Liver (tissue), 9 donors: ENCODE results near the gene DNAJC27. TPM values are rescaled to one million over a fixed set of nuclear protein-coding genes. Genes with fewer than 3 reads are reported as not detected.

Experiments used
- DNase-seq: peaks from one replicate; pipeline ENCODE4 v3.0.0-alpha.2; 2017; ENCODE audit warnings: low spot score
- H3K27ac ChIP-seq, 2 donors: one replicate each; pipeline ENCODE4 v1.7.0; 2013; ENCODE audit warnings: inconsistent platforms in 2 of 2, low read length in 2 of 2, control low read depth in 1 of 2, low read depth in 1 of 2, mild to moderate bottlenecking in 1 of 2
- H3K27me3 ChIP-seq, 4 donors: one replicate each; pipeline versions ENCODE4 v1.6.1 to v1.7.0; 2013; ENCODE audit warnings: low read length in 3 of 4, inconsistent platforms in 1 of 4, mild to moderate bottlenecking in 1 of 4, moderate library complexity in 1 of 4; ENCODE audit not compliant: control insufficient read depth in 4 of 4, insufficient read depth in 4 of 4
- H3K36me3 ChIP-seq, 4 donors: one replicate each; pipeline versions ENCODE4 v1.6.1 to v1.7.0; 2013; ENCODE audit warnings: low read length in 3 of 4, mild to moderate bottlenecking in 3 of 4, low read depth in 1 of 4, moderate library complexity in 1 of 4; ENCODE audit not compliant: control insufficient read depth in 4 of 4, insufficient read depth in 3 of 4
- H3K4me1 ChIP-seq, 4 donors: one replicate each; pipeline versions ENCODE4 v1.6.1 to v1.7.0; 2013; ENCODE audit warnings: low read length in 3 of 4, mild to moderate bottlenecking in 3 of 4, moderate library complexity in 1 of 4; ENCODE audit not compliant: control insufficient read depth in 4 of 4, insufficient read depth in 4 of 4
- H3K4me3 ChIP-seq, 3 donors: one replicate each; pipeline versions ENCODE4 v1.6.1 to v1.7.0; 2013; ENCODE audit warnings: low read length in 3 of 3, control low read depth in 1 of 3, low read depth in 1 of 3, mild to moderate bottlenecking in 1 of 3
- H3K9ac ChIP-seq, 2 donors: one replicate each; pipeline ENCODE4 v1.7.0; 2013; ENCODE audit warnings: low read length in 2 of 2, mild to moderate bottlenecking in 2 of 2, moderate library complexity in 2 of 2, control low read depth in 1 of 2, low read depth in 1 of 2
- H3K9me3 ChIP-seq, 4 donors: one replicate each; pipeline versions ENCODE4 v1.6.1 to v1.7.0; 2013; ENCODE audit warnings: low read length in 3 of 4; ENCODE audit not compliant: control insufficient read depth in 4 of 4
- EGR1 ChIP-seq, 2 donors: IDR thresholded peaks; 2 replicates each; pipeline ENCODE4 v1.6.1; 2016 to 2018; ENCODE audit warnings: antibody characterized with exemption in 2 of 2, low read depth in 2 of 2
- FOXA1 ChIP-seq: IDR thresholded peaks from 2 replicates; pipeline ENCODE4 v1.6.1; 2016; ENCODE audit warnings: antibody characterized with exemption
- FOXA2 ChIP-seq: IDR thresholded peaks from 2 replicates; pipeline ENCODE4 v1.6.1; 2016; ENCODE audit warnings: antibody characterized with exemption
- GABPA ChIP-seq, 2 donors: IDR thresholded peaks in 1 of 2; conservative IDR thresholded peaks in 1 of 2; 2 replicates each; pipeline ENCODE4 v1.6.1; 2016; ENCODE audit warnings: antibody characterized with exemption in 2 of 2, mild to moderate bottlenecking in 1 of 2, moderate library complexity in 1 of 2
- HNF4A ChIP-seq, 2 donors: conservative IDR thresholded peaks; 2 replicates each; pipeline ENCODE4 v1.6.1; 2016; ENCODE audit warnings: antibody characterized with exemption in 2 of 2, mild to moderate bottlenecking in 2 of 2
- HNF4G ChIP-seq: IDR thresholded peaks from 2 replicates; pipeline ENCODE4 v1.6.1; 2016; ENCODE audit warnings: antibody characterized with exemption
- JUND ChIP-seq, 2 donors: IDR thresholded peaks; 2 replicates each; pipeline ENCODE4 v1.6.1; 2016; ENCODE audit warnings: antibody characterized with exemption in 2 of 2
- MAX ChIP-seq: IDR thresholded peaks from 2 replicates; pipeline ENCODE4 v1.6.1; 2016; ENCODE audit warnings: antibody characterized with exemption
- NR2F2 ChIP-seq: IDR thresholded peaks from 2 replicates; pipeline ENCODE4 v1.6.1; 2016; ENCODE audit warnings: antibody characterized with exemption
- RAD21 ChIP-seq, 2 donors: IDR thresholded peaks; 2 replicates each; pipeline ENCODE4 v1.6.1; 2016; ENCODE audit warnings: antibody characterized with exemption in 2 of 2, mild to moderate bottlenecking in 2 of 2
- REST ChIP-seq: IDR thresholded peaks from 2 replicates; pipeline ENCODE4 v1.6.1; 2016; ENCODE audit warnings: antibody characterized with exemption, mild to moderate bottlenecking
- RXRA ChIP-seq, 2 donors: IDR thresholded peaks; 2 replicates each; pipeline ENCODE4 v1.6.1; 2017 to 2018; ENCODE audit warnings: antibody characterized with exemption in 2 of 2, mild to moderate bottlenecking in 1 of 2
- SP1 ChIP-seq: IDR thresholded peaks from 2 replicates; pipeline ENCODE4 v1.6.1; 2018; ENCODE audit warnings: antibody characterized with exemption, mild to moderate bottlenecking
- TAF1 ChIP-seq: conservative IDR thresholded peaks from 2 replicates; pipeline ENCODE4 v1.6.1; 2016; ENCODE audit warnings: antibody characterized with exemption, mild to moderate bottlenecking
- YY1 ChIP-seq: IDR thresholded peaks from 2 replicates; pipeline ENCODE4 v1.6.1; 2016; ENCODE audit warnings: antibody characterized with exemption, mild to moderate bottlenecking
- ZBTB33 ChIP-seq: IDR thresholded peaks from 2 replicates; pipeline ENCODE4 v1.6.1; 2016; ENCODE audit warnings: antibody characterized with exemption
- WGBS: extraction: QIAGEN DNeasy Blood & Tissue Kit; methylation state at CpG from one replicate; pipeline ENCODE4 v1.1.7; 2013; 5-methylcytosine and 5-hydroxymethylcytosine counted together
- polyA plus RNA-seq, 2 donors: library from polyadenylated mRNA; stranded (reverse) in 1 of 2; unstranded in 1 of 2; fragments of 200-250 nt in 1 of 2; fragments of >200 nt in 1 of 2; fragmentation: Nextera tagmentation in 1 of 2; extraction: Ambion mirVana in 1 of 2; gene quantifications; one replicate each; pipeline versions ENCODE4 v1.2.1 to v1.2.3, GENCODE V29; 2013 to 2015
- total RNA-seq, 2 donors: library from RNA; depleted of rRNA; stranded (reverse); fragments of >200 nt; gene quantifications; one replicate each; pipeline ENCODE4 v1.2.3, GENCODE V29; 2014
- TF ChIP-seq, protein P1 (sequence below): IDR thresholded peaks from 2 replicates; pipeline ENCODE4 v1.6.1; 2016; ENCODE audit warnings: antibody characterized with exemption
- TF ChIP-seq, protein P2 (sequence below): fragments of 150-350 bp; IDR thresholded peaks from 2 replicates; pipeline ENCODE4 v1.5.1; 2017; ENCODE audit warnings: improper control_type of control experiment, low read depth, low read length; ENCODE audit not compliant: missing input control
- donor health status: healthy.
- donor health status: healthy.
- donor health status: healthy.
- donor health status: healthy.
- donor health status: healthy.

The DNAJC27 gene
- total and polyA plus RNA-seq, 4 donors = 0.95 to 5.1 (median 3.1) TPM

DNA sequence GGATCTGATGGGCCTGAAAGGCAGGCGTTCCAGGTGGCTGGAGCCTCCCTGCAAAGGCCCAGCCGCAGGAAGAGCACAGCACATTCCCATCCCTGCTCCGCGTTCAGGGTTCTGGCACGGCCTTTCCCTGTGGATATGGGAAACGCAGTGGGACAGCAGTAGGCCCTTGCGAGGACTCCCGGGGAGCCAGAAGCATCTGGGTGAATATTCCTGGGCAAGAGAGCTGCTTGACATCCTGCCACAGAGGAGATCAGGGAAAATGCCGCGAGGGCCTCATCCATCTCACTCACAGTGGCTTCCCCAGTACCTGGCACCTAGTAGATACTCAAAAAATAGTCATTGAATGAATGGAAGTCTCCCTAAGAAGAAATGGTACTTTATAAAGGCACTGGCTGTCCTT is 48.6 kb downstream of the DNAJC27 start:
- no peak for TF ChIP-seq NR2F2
- TF ChIP-seq GABPA (IDR thresholded peaks at IDR 0.05 in 1 of 2, conservative IDR thresholded peaks at IDR 0.05 in 1 of 2) = no peak
- TF ChIP-seq, protein P1, sequence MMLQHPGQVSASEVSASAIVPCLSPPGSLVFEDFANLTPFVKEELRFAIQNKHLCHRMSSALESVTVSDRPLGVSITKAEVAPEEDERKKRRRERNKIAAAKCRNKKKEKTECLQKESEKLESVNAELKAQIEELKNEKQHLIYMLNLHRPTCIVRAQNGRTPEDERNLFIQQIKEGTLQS = no peak
- no peak for TF ChIP-seq EGR1 (IDR thresholded peaks at IDR 0.05; ENCODE audit: low read depth in 2 of 2)
- no peak for TF ChIP-seq RXRA (IDR thresholded peaks at IDR 0.05)
- TF ChIP-seq REST = no peak
- no peak for TF ChIP-seq SP1
- TF ChIP-seq JUND (IDR thresholded peaks at IDR 0.05) = no peak
- TF ChIP-seq FOXA2 = no peak
- TF ChIP-seq RAD21 (IDR thresholded peaks at IDR 0.05) = no peak
- no peak for TF ChIP-seq TAF1
- no peak for TF ChIP-seq YY1
- TF ChIP-seq FOXA1 = no peak
- TF ChIP-seq ZBTB33 = no peak
- TF ChIP-seq, protein P2, sequence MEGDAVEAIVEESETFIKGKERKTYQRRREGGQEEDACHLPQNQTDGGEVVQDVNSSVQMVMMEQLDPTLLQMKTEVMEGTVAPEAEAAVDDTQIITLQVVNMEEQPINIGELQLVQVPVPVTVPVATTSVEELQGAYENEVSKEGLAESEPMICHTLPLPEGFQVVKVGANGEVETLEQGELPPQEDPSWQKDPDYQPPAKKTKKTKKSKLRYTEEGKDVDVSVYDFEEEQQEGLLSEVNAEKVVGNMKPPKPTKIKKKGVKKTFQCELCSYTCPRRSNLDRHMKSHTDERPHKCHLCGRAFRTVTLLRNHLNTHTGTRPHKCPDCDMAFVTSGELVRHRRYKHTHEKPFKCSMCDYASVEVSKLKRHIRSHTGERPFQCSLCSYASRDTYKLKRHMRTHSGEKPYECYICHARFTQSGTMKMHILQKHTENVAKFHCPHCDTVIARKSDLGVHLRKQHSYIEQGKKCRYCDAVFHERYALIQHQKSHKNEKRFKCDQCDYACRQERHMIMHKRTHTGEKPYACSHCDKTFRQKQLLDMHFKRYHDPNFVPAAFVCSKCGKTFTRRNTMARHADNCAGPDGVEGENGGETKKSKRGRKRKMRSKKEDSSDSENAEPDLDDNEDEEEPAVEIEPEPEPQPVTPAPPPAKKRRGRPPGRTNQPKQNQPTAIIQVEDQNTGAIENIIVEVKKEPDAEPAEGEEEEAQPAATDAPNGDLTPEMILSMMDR = no peak
- TF ChIP-seq HNF4G = no peak
- no peak for TF ChIP-seq MAX
- no peak for TF ChIP-seq HNF4A (conservative IDR thresholded peaks at IDR 0.05)
- no peak overlapping the region for H3K27ac ChIP-seq
- H3K27me3 ChIP-seq = peaks cover 0 to 5% (median 0%) of the 10 kb centered on the region in 4 donors
- H3K4me1 ChIP-seq = peaks cover 0 to 13% (median 8%) of the 10 kb centered on the region in 4 donors
- no peak overlapping the region for H3K9ac ChIP-seq
- no peak overlapping the region for H3K4me3 ChIP-seq
- 97% methylated on average over 10 of the region's 10 CpGs for WGBS
- H3K36me3 ChIP-seq = no peaks in the 10 kb centered on the region
- no peak for DNase-seq
- no peaks in the 10 kb centered on the region for H3K9me3 ChIP-seq

DNA sequence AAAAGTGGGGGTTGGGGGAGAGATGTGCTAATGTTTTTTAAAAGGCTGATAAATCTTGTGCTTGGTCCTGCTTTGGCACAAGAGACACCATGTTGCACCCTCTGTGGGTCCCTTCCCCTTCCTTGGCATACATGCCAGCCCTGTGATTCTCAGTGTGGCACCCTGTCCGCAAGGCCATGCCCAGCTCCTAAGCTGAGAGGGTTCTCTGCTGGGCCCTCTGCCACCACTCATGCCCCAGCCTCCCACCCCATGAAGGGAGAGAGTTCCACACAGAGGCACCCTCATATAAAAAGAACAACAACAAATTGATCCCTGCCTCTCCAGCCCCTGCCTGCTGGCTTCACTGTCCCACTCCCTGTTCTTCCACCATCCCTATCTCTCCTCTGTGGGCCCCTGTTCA is 49.2 kb downstream of the DNAJC27 start:
- no peak overlapping the region for H3K27ac ChIP-seq
- TF ChIP-seq YY1 (no peak), REST (no peak), FOXA2 (no peak), ZBTB33 (no peak), MAX (no peak), NR2F2 (no peak), SP1 (no peak), HNF4G (no peak)
- TF ChIP-seq, protein P1 = no peak

More for the DNA sequence above, 49.2 kb downstream of the DNAJC27 start:
- H3K9me3 ChIP-seq = no peaks in the 10 kb centered on the region
- no peak overlapping the region for H3K9ac ChIP-seq
- H3K4me3 ChIP-seq = no peak overlapping the region
- no peak for DNase-seq
- H3K27me3 ChIP-seq = peaks cover 0 to 5% (median 0%) of the 10 kb centered on the region in 4 donors
- peaks cover 0 to 13% (median 8%) of the 10 kb centered on the region in 4 donors for H3K4me1 ChIP-seq
- H3K36me3 ChIP-seq = no peaks in the 10 kb centered on the region
- 100% methylated on average over 1 of the region's 1 CpG for WGBS
